ENCODE measurements around the gene NLRX1. TPM values are rescaled to one million over a fixed set of nuclear protein-coding genes. Genes with fewer than 3 reads are reported as not detected.
"Not testable (repeated sequence)": the region's sequence is repeated elsewhere in the genome, so short reads cannot be mapped to it uniquely, and the experiment has no call there.

The NLRX1 gene
- total RNA-seq, 1 experiment from 2014 or later = 16.7 TPM

- intact Hi-C loops (cut with micrococcal nuclease) = no loop called here
- H3K9me3 Mint-ChIP-seq (ENCODE audit: unreplicated experiment) = no peaks in the 10 kb centered on the region
- H3K4me3 Mint-ChIP-seq (ENCODE audit: unreplicated experiment) = no peak overlapping the region
- H3K27ac Mint-ChIP-seq (ENCODE audit: low read depth, unreplicated experiment) = no peak overlapping the region
- H3K36me3 Mint-ChIP-seq (ENCODE audit: insufficient read depth, unreplicated experiment) = peaks cover 5% of the 10 kb centered on the region
- TF ChIP-seq CTCF (IDR thresholded peaks at IDR 0.05; ENCODE audit: unreplicated experiment) = no peak
- no peaks in the 10 kb centered on the region for H3K4me1 Mint-ChIP-seq (ENCODE audit: insufficient read depth, unreplicated experiment)
- CTCF ChIA-PET = interaction anchor here (0.6 to 3.5 kb wide), 7 partner anchors 12 to 190 kb away, joined by 3 to 11 read pairs (median 4); partner anchors contain the start of gene NLRX1
- H3K27me3 Mint-ChIP-seq (ENCODE audit: insufficient read depth, unreplicated experiment) = peaks cover 5% of the 10 kb centered on the region
- no peak for DNase-seq (ENCODE audit: unreplicated experiment)
- BruUV-seq (replicated peaks) = no TSS peak
- POLR2A ChIA-PET = interaction anchor here (1.6 kb wide), 1 partner anchor 10 kb away, joined by 4 read pairs; no protein-coding TSS in a partner anchor
Observed at GRCh38 chr11:119180729-119181676, 12.5 kb downstream of the NLRX1 start.

GRCh38 chr11:119181677-119182412 is 13.3 kb downstream of the NLRX1 start:
- ChIA-PET CTCF (interaction anchor here (0.6 to 1.8 kb wide), 4 partner anchors 13 to 189 kb away, joined by 4 to 9 read pairs (median 6); partner anchors contain the start of gene NLRX1), POLR2A (interaction anchor here (0.8 to 1.6 kb wide), 2 partner anchors 9 to 29 kb away, joined by 3 to 4 read pairs; no protein-coding TSS in a partner anchor)
- H3K27me3 Mint-ChIP-seq (ENCODE audit: insufficient read depth, unreplicated experiment) = peaks cover 14% of the 10 kb centered on the region
- no peak for TF ChIP-seq CTCF (IDR thresholded peaks at IDR 0.05; ENCODE audit: unreplicated experiment)
- H3K4me1 Mint-ChIP-seq (ENCODE audit: insufficient read depth, unreplicated experiment) = no peaks in the 10 kb centered on the region
- H3K4me3 Mint-ChIP-seq (ENCODE audit: unreplicated experiment) = no peak overlapping the region
- no peaks in the 10 kb centered on the region for H3K9me3 Mint-ChIP-seq (ENCODE audit: unreplicated experiment)
- no peak overlapping the region for H3K27ac Mint-ChIP-seq (ENCODE audit: low read depth, unreplicated experiment)
- H3K36me3 Mint-ChIP-seq (ENCODE audit: insufficient read depth, unreplicated experiment) = peaks cover 5% of the 10 kb centered on the region
- intact Hi-C loops (cut with micrococcal nuclease) = no loop called here
- no peak for DNase-seq (ENCODE audit: unreplicated experiment)
- BruUV-seq (replicated peaks) = no TSS peak

- H3K4me3 Mint-ChIP-seq (ENCODE audit: unreplicated experiment); intact Hi-C loops (cut with micrococcal nuclease); DNase-seq (ENCODE audit: unreplicated experiment); H3K9me3 Mint-ChIP-seq (ENCODE audit: unreplicated experiment); BruUV-seq (replicated peaks); H3K4me1 Mint-ChIP-seq (ENCODE audit: insufficient read depth, unreplicated experiment); H3K27ac Mint-ChIP-seq (ENCODE audit: low read depth, unreplicated experiment); H3K36me3 Mint-ChIP-seq (ENCODE audit: insufficient read depth, unreplicated experiment): not testable (repeated sequence)
- H3K27me3 Mint-ChIP-seq (ENCODE audit: insufficient read depth, unreplicated experiment) = peaks cover 22% of the 10 kb centered on the region
- ChIA-PET POLR2A (interaction anchor here (0.6 to 1.1 kb wide), 2 partner anchors 24 to 71 kb away, joined by 3 to 5 read pairs; no protein-coding TSS in a partner anchor), CTCF (interaction anchor here (1.2 kb wide), 1 partner anchor 20 kb away, joined by 4 read pairs; no protein-coding TSS in a partner anchor)
Observed at GRCh38 chr11:119184399-119184798, 15.9 kb downstream of the NLRX1 start.

GRCh38 chr11:119185981-119186634 is 17.6 kb downstream of the NLRX1 start:
- no peak overlapping the region for H3K4me3 Mint-ChIP-seq (ENCODE audit: unreplicated experiment)
- H3K27ac Mint-ChIP-seq (ENCODE audit: low read depth, unreplicated experiment) = no peak overlapping the region
- no peak for TF ChIP-seq CTCF (IDR thresholded peaks at IDR 0.05; ENCODE audit: unreplicated experiment)
- H3K9me3 Mint-ChIP-seq (ENCODE audit: unreplicated experiment) = no peaks in the 10 kb centered on the region
- DNase-seq (ENCODE audit: unreplicated experiment) = no peak
- peaks cover 22% of the 10 kb centered on the region for H3K27me3 Mint-ChIP-seq (ENCODE audit: insufficient read depth, unreplicated experiment)
- intact Hi-C loops (cut with micrococcal nuclease) = no loop called here
- CTCF ChIA-PET = no interaction called here
- peaks cover 6% of the 10 kb centered on the region for H3K4me1 Mint-ChIP-seq (ENCODE audit: insufficient read depth, unreplicated experiment)
- no TSS peak for BruUV-seq (replicated peaks)
- POLR2A ChIA-PET = no interaction called here
- no peaks in the 10 kb centered on the region for H3K36me3 Mint-ChIP-seq (ENCODE audit: insufficient read depth, unreplicated experiment)

Measured in MCF 10A (cell line).